Transverse colon (tissue), 3 donors: Measurements from ENCODE around the gene PTGR3.

Experiments used
- EP300 ChIP-seq: sonication (generic); formaldehyde crosslinking; IDR thresholded peaks from one replicate; pipeline ENCODE4 v1.6.1; 2017; ENCODE audit warnings: antibody characterized with exemption, low read depth
- POLR2A ChIP-seq: fragments of 450-650 bp; IDR thresholded peaks from one replicate; pipeline ENCODE4 v1.6.1; 2016; ENCODE audit warnings: antibody characterized with exemption, mild to moderate bottlenecking, moderate library complexity
- TF ChIP-seq, protein P1 (sequence below), 5 experiments: fragments of 200-600 bp in 3 of 5; fragments of 450-650 bp in 2 of 5; sonication (generic) in 3 of 5; IDR thresholded peaks; 1 replicate in 2 of 5; 2 replicates in 3 of 5; pipeline ENCODE4 v1.5.1; 2016 to 2017; ENCODE audit warnings: antibody characterized with exemption in 5 of 5, inconsistent platforms in 3 of 5, mild to moderate bottlenecking in 2 of 5, moderate library complexity in 1 of 5

- TF ChIP-seq, protein P1, sequence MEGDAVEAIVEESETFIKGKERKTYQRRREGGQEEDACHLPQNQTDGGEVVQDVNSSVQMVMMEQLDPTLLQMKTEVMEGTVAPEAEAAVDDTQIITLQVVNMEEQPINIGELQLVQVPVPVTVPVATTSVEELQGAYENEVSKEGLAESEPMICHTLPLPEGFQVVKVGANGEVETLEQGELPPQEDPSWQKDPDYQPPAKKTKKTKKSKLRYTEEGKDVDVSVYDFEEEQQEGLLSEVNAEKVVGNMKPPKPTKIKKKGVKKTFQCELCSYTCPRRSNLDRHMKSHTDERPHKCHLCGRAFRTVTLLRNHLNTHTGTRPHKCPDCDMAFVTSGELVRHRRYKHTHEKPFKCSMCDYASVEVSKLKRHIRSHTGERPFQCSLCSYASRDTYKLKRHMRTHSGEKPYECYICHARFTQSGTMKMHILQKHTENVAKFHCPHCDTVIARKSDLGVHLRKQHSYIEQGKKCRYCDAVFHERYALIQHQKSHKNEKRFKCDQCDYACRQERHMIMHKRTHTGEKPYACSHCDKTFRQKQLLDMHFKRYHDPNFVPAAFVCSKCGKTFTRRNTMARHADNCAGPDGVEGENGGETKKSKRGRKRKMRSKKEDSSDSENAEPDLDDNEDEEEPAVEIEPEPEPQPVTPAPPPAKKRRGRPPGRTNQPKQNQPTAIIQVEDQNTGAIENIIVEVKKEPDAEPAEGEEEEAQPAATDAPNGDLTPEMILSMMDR (IDR thresholded peaks at IDR 0.05): no peak
- TF ChIP-seq EP300 (no peak), POLR2A (no peak)
These were observed 14.9 kb upstream of the PTGR3 start for GRCh38 chr18:75223687-75224347.
